ENCODE measurements around the gene PCSK9.
A peak's percentile ranks its signal among the peaks of the same experiment; 100 is the strongest.

Gene PCSK9

GRCh38 chr1:55055951-55056631 is 16.7 kb downstream of the PCSK9 start:
- ATAC-seq (no peak), DNase-seq (no peak)
- no peaks in the 10 kb centered on the region for H3K36me3 Mint-ChIP-seq (ENCODE audit: low read depth)
- no peak overlapping the region for H3K4me3 Mint-ChIP-seq
- no peaks in the 10 kb centered on the region for H3K9me3 Mint-ChIP-seq
- H3K4me1 Mint-ChIP-seq = peaks cover 9% of the 10 kb centered on the region
- no peak overlapping the region for H3K27ac Mint-ChIP-seq
- no peaks in the 10 kb centered on the region for H3K27me3 Mint-ChIP-seq

DNA sequence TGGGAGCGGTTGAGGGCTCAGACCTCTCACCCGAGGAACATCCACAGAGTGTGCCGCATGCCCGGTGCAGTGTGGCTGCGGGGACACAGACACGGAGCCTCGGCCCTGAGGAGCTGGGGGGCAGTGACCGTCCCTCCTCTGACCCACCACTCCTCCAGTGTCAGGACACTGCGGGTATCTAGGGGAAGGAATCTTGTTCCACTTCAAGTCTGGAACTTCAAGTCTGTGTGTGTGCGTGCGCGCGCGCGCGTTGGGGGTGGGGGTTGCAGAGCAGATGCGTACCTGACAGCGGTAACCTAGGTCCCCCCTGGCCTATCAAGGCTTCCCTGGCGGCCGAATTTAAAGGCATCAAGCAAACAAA is 17.3 kb downstream of the PCSK9 start:
- DNase-seq (no peak), ATAC-seq (no peak)
- no peak overlapping the region for H3K27ac Mint-ChIP-seq
- no peaks in the 10 kb centered on the region for H3K27me3 Mint-ChIP-seq
- no peaks in the 10 kb centered on the region for H3K36me3 Mint-ChIP-seq (ENCODE audit: low read depth)
- H3K9me3 Mint-ChIP-seq = no peaks in the 10 kb centered on the region
- H3K4me1 Mint-ChIP-seq = peaks cover 9% of the 10 kb centered on the region
- H3K4me3 Mint-ChIP-seq = no peak overlapping the region

- Mint-ChIP-seq H3K27ac (no peak overlapping the region), H3K27me3 (no peaks in the 10 kb centered on the region), H3K9me3 (no peaks in the 10 kb centered on the region), H3K4me1 (peaks cover 9% of the 10 kb centered on the region), H3K4me3 (no peak overlapping the region), H3K36me3 (ENCODE audit: low read depth) (no peaks in the 10 kb centered on the region)
- DNase-seq (no peak), ATAC-seq (no peak)
Observed at GRCh38 chr1:55057270-55057955, 18.1 kb downstream of the PCSK9 start.

DNA sequence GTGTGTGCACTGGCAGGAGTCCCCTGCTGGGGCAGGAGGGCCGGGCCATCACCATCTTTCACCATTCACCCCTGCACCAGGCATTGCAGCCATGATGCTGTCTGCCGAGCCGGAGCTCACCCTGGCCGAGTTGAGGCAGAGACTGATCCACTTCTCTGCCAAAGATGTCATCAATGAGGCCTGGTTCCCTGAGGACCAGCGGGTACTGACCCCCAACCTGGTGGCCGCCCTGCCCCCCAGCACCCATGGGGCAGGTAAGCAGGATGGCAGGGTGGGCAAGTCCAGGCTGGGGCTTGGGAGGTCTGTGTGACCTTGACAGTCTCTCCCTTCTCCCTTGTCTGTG is 18.6 kb downstream of the PCSK9 start:
- no peak overlapping the region for H3K4me3 Mint-ChIP-seq
- H3K9me3 Mint-ChIP-seq = no peaks in the 10 kb centered on the region
- DNase-seq (no peak), ATAC-seq (no peak)
- no peak overlapping the region for H3K27ac Mint-ChIP-seq
- H3K27me3 Mint-ChIP-seq = no peaks in the 10 kb centered on the region
- no peaks in the 10 kb centered on the region for H3K36me3 Mint-ChIP-seq (ENCODE audit: low read depth)
- H3K4me1 Mint-ChIP-seq = peaks cover 9% of the 10 kb centered on the region

DNA sequence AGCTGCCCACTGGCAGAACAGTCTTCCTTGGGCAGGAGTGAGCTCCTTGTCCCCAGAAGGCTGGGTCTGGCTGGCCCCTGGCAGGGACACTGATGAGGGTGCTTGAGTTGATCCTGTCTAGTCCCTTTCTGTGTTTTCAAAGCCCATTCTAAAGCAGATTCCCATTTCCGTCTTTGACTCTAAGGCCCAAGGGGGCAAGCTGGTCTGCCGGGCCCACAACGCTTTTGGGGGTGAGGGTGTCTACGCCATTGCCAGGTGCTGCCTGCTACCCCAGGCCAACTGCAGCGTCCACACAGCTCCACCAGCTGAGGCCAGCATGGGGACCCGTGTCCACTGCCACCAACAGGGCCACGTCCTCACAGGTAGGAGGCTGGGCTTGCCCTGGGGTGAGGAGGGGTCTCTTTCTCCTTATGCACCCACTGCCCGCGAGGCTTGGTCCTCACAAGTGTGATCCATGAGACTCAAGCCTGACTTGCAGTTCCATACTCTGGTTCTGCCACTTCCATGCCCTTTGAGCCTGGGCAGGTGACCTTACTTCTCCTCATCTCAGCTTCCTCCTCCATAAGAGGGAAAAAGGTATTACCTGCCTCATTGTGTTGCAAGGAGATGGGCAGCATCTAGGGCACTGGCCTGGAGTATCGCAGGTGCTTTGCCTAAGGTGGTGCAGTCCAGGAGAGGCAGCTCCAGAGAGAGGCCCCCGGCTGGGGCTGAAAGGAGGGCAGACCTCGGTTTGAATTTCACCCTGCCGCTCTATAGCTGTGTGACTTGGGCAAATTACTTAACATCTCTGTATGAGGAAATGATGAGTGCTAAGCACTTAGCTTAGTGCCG is 20.2 kb downstream of the PCSK9 start:
- Mint-ChIP-seq H3K9me3 (no peaks in the 10 kb centered on the region), H3K4me3 (no peak overlapping the region), H3K27me3 (no peaks in the 10 kb centered on the region), H3K4me1 (peaks cover 9% of the 10 kb centered on the region), H3K27ac (no peak overlapping the region), H3K36me3 (ENCODE audit: low read depth) (no peaks in the 10 kb centered on the region)
- DNase-seq (no peak), ATAC-seq (no peak)

DNA sequence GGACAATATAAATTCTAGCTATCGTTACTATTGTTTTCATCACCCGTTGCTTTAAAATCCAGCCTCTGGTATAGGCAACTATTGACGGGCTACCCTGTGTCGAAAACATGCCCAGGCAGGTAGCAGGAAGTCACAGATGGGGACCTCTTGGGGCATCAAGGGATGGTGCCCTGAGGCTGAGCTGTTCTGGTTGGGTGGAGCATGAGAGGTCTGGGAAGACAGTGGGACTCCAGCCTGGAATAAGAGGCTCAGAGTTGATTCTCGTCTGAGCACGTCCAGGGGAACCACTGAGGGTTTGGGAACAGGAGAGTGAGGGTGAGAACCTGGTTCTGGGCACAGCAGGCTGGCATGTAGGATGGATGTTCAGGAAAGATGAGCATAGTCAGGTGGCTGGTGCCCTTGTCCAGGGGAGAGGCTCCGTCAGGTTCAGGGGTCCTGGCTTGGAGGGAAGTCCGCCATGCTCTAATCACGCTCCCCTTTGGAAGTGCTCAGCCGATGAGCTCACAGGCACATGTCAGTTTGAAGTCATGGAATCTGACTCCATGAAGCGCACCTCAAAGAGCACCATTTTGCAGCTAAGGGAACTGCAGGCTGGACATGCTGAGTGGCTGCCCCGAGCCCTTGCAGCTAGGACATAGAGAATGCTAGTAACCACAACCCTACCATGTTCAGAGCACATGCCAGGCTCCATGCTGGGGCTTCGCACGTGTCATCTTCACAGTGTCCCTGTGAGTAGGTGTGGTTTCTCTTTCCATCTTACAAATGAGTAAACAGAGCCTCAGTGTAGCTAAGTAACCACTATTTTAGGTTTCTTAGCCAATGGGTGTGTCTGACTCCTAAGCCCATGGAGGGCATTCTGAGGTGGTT is 21.0 kb downstream of the PCSK9 start:
- Mint-ChIP-seq H3K4me3 (no peak overlapping the region), H3K36me3 (ENCODE audit: low read depth) (no peaks in the 10 kb centered on the region), H3K27ac (peak overlapping the region; percentile 46), H3K27me3 (no peaks in the 10 kb centered on the region), H3K4me1 (peaks cover 9% of the 10 kb centered on the region), H3K9me3 (no peaks in the 10 kb centered on the region)
- DNase-seq = peak; percentile 19
- peak; percentile 82 for ATAC-seq

DNA sequence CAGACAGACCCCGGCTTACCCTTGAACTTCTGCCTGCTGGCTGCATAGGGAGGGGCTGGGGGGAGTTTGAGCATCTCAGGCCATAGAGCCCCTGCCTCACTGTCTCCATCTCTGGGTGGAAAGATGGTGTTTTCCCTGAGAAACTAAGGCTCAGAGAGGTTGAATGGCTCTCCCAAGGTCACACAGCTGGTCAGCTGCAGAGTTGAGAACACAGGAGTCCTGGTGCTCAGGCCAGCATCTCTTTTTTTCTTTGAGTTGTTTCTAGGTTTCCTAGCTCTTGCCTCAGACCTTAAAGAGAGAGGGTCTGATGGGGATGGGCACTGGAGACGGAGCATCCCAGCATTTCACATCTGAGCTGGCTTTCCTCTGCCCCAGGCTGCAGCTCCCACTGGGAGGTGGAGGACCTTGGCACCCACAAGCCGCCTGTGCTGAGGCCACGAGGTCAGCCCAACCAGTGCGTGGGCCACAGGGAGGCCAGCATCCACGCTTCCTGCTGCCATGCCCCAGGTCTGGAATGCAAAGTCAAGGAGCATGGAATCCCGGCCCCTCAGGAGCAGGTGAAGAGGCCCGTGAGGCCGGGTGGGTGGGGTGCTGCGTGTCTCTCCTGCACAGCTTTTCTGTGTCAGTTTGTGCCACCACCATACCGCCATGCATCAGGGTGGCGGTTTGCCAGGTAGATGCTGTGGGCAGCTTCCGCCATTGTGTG is 21.8 kb downstream of the PCSK9 start:
- Mint-ChIP-seq H3K27ac (no peak overlapping the region), H3K4me3 (no peak overlapping the region)

GRCh38 chr1:55061706-55062321 is 22.5 kb downstream of the PCSK9 start:
- no peaks in the 10 kb centered on the region for H3K9me3 Mint-ChIP-seq
- H3K27me3 Mint-ChIP-seq = no peaks in the 10 kb centered on the region
- no peak for DNase-seq
- peaks cover 8% of the 10 kb centered on the region for H3K36me3 Mint-ChIP-seq (ENCODE audit: low read depth)
- peak overlapping the region; percentile 59 for H3K27ac Mint-ChIP-seq
- peaks cover 9% of the 10 kb centered on the region for H3K4me1 Mint-ChIP-seq
- no peak overlapping the region for H3K4me3 Mint-ChIP-seq
- no peak for ATAC-seq

More for the DNA sequence above, 21.8 kb downstream of the PCSK9 start:
- DNase-seq (no peak), ATAC-seq (no peak)
- Mint-ChIP-seq H3K36me3 (ENCODE audit: low read depth) (peaks cover 3% of the 10 kb centered on the region), H3K27me3 (no peaks in the 10 kb centered on the region), H3K4me1 (peaks cover 9% of the 10 kb centered on the region), H3K9me3 (no peaks in the 10 kb centered on the region)

DNA sequence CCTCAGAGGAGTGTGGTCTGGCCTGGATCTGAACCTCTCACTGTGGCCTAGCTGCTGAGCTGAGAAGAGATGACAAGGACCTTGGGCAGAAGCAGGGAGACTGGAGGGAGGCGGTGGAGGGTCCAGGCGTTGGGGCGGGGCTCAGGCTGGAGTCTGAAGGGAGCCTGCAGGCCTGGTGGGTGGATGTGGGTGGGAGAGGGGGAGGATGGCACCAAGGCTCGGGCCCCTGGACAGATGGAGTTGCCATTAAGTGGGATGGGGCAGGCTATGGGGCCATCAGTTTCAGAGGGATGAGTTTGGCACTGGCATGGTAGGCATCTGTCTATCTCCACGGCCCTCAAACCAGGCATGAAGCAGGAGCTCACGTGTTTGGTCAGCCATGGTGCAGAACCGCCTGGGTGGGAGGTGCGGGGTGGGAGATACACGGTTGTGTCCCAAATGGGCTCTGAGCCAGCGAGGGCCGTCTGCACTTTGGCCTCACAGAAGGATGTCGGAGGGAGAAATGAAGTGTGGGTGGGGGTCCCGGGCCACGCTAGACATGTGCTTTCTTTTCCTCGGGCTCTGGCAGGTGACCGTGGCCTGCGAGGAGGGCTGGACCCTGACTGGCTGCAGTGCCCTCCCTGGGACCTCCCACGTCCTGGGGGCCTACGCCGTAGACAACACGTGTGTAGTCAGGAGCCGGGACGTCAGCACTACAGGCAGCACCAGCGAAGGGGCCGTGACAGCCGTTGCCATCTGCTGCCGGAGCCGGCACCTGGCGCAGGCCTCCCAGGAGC is 23.6 kb downstream of the PCSK9 start:
- no peak for ATAC-seq
- Mint-ChIP-seq H3K4me1 (peaks cover 9% of the 10 kb centered on the region), H3K36me3 (ENCODE audit: low read depth) (peaks cover 18% of the 10 kb centered on the region), H3K9me3 (no peaks in the 10 kb centered on the region), H3K27me3 (no peaks in the 10 kb centered on the region), H3K27ac (no peak overlapping the region), H3K4me3 (no peak overlapping the region)
- no peak for DNase-seq

- H3K9me3 Mint-ChIP-seq = no peaks in the 10 kb centered on the region
Observed at GRCh38 chr1:55063577-55063942, 24.2 kb downstream of the PCSK9 start.

GRCh38 chr1:55064071-55064581 is 24.8 kb downstream of the PCSK9 start:
- no peak overlapping the region for H3K4me3 Mint-ChIP-seq
- DNase-seq (no peak), ATAC-seq (no peak)
- no peaks in the 10 kb centered on the region for H3K27me3 Mint-ChIP-seq
- H3K27ac Mint-ChIP-seq = no peak overlapping the region
- no peaks in the 10 kb centered on the region for H3K9me3 Mint-ChIP-seq
- peaks cover 29% of the 10 kb centered on the region for H3K36me3 Mint-ChIP-seq (ENCODE audit: low read depth)
- H3K4me1 Mint-ChIP-seq = peaks cover 9% of the 10 kb centered on the region

More at GRCh38 chr1:55063577-55063942, 24.2 kb downstream of the PCSK9 start:
- Mint-ChIP-seq H3K27me3 (no peaks in the 10 kb centered on the region), H3K4me1 (peaks cover 9% of the 10 kb centered on the region), H3K36me3 (ENCODE audit: low read depth) (peaks cover 23% of the 10 kb centered on the region), H3K4me3 (no peak overlapping the region), H3K27ac (no peak overlapping the region)
- ATAC-seq = no peak
- no peak for DNase-seq

DNA sequence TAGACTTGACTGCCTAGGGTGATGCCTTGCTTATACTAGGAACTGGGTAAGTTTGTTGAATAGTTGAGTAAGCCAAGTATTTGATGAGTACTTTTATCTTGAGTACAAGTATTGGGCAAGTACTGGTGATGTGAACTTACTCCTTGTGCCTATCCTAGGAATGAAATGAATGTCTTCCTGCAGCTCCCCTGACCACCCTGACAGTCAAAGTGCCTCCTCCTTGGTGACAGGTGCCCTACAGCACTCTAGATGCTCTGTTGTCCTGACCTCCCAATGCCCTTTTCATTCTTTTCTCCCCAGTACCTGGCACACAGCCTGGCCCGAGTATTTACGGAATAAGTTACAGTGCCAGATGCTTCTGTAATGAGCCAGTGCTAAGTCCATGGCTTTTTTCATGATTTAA is 25.5 kb downstream of the PCSK9 start:
- ATAC-seq (no peak), DNase-seq (no peak)
- Mint-ChIP-seq H3K27me3 (no peaks in the 10 kb centered on the region), H3K4me3 (no peak overlapping the region), H3K27ac (no peak overlapping the region), H3K9me3 (no peaks in the 10 kb centered on the region), H3K36me3 (ENCODE audit: low read depth) (peaks cover 34% of the 10 kb centered on the region), H3K4me1 (peaks cover 9% of the 10 kb centered on the region)

DNA sequence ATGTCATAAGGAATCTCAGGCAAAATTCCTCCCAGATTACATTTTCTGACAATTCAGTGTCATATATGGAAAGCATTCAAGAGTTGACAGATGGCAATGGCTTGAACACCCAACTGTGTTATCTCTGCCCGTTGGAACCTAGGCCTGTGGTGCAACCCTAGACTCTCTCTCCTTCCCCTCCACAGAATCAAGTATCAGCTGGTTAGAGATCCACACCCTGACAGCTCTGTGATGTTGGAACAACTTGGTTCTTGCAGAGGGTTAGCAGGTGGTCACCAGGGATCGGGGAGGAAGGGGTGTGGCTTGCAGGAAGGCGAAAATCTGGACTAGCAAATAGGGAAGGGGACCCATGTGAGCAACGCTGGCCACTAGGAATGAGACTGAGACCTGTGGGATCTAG is 26.3 kb downstream of the PCSK9 start:
- Mint-ChIP-seq H3K27ac (peak overlapping the region; percentile 26), H3K9me3 (no peaks in the 10 kb centered on the region)
- no peak for DNase-seq

More for the DNA sequence above, 26.3 kb downstream of the PCSK9 start:
- ATAC-seq = no peak
- no peak overlapping the region for H3K4me3 Mint-ChIP-seq
- H3K36me3 Mint-ChIP-seq (ENCODE audit: low read depth) = peaks cover 42% of the 10 kb centered on the region
- H3K27me3 Mint-ChIP-seq = no peaks in the 10 kb centered on the region
- H3K4me1 Mint-ChIP-seq = peaks cover 4% of the 10 kb centered on the region
